SK-N-SH (cell line): Measurements from ENCODE around the gene ASB5. TPM values are rescaled to one million over a fixed set of nuclear protein-coding genes. Genes with fewer than 3 reads are reported as not detected.

ENCODE experiments used
- CTCF ChIA-PET: fragments of 300-600, 350-600 bp; formaldehyde crosslinking; extraction: SDS; loops from one replicate; lab custom pipeline; 2021; lab: Yijun Ruan, JAX
- POLR2A ChIA-PET: fragments of 350-600 bp; sonication (Branson Sonifier 250); formaldehyde crosslinking; extraction: SDS; loops from one replicate; lab custom pipeline; 2020; ENCODE audit warnings: antibody characterized with exemption, inconsistent platforms; lab: Yijun Ruan, JAX
- DNase-seq: peaks from one replicate; pipeline ENCODE4 v3.0.0; 2012
- H2AFZ ChIP-seq: fragments of 200-600 bp; sonication (generic); 2 replicates; pipeline ENCODE4 v1.8.1; 2016; ENCODE audit warnings: antibody characterized with exemption, mild to moderate bottlenecking, low read depth
- H3F3A ChIP-seq: fragments of 200-600 bp; sonication (generic); replicated peaks from 2 replicates; pipeline ENCODE3; 2016; ENCODE audit warnings: antibody characterized with exemption, mild to moderate bottlenecking; ENCODE audit not compliant: insufficient read depth
- H3K27ac ChIP-seq, 2 experiments: fragments of 200-500 bp in 1 of 2; fragments of 200-600 bp in 1 of 2; sonication (Bioruptor generic) in 1 of 2; sonication (generic), shearing (Covaris generic) in 1 of 2; 2 replicates each; pipeline versions ENCODE4 v1.5.1 to v1.6.1; 2014 to 2016; ENCODE audit warnings: low read depth in 2 of 2, inconsistent platforms in 1 of 2, low read length in 1 of 2, mild to moderate bottlenecking in 1 of 2, mixed read lengths in 1 of 2
- H3K27me3 ChIP-seq: fragments of 200-600 bp; sonication (generic), shearing (Covaris generic); 2 replicates; pipeline ENCODE4 v1.6.1; 2016; ENCODE audit warnings: mixed run types; ENCODE audit not compliant: insufficient read depth
- H3K36me3 ChIP-seq, 2 experiments: fragments of 200-500 bp in 1 of 2; fragments of 200-600 bp in 1 of 2; sonication (Bioruptor generic) in 1 of 2; sonication (generic) in 1 of 2; replicated peaks in 1 of 2; 2 replicates each; pipeline versions ENCODE3 to v1.5.1; 2014 to 2016; ENCODE audit warnings: low read length in 1 of 2, mild to moderate bottlenecking in 1 of 2; ENCODE audit not compliant: insufficient read depth in 2 of 2, control insufficient read depth in 1 of 2
- H3K4me1 ChIP-seq, 2 experiments: fragments of 200-500 bp in 1 of 2; fragments of 200-600 bp in 1 of 2; sonication (Bioruptor generic) in 1 of 2; sonication (generic), shearing (Covaris generic) in 1 of 2; 2 replicates each; pipeline versions ENCODE4 v1.5.1 to v1.6.1; 2014 to 2016; ENCODE audit warnings: low read depth in 1 of 2, low read length in 1 of 2, mixed run types in 1 of 2; ENCODE audit not compliant: insufficient read depth in 2 of 2, control insufficient read depth in 1 of 2
- H3K4me2 ChIP-seq: fragments of 200-600 bp; sonication (generic), shearing (Covaris generic); 2 replicates; pipeline ENCODE4 v1.6.1; 2017; ENCODE audit warnings: mixed run types
- H3K4me3 ChIP-seq, 2 experiments: fragments of 200-500 bp in 1 of 2; fragments of 200-600 bp in 1 of 2; sonication (Bioruptor generic) in 1 of 2; sonication (generic), shearing (Covaris generic) in 1 of 2; 2 replicates each; pipeline versions ENCODE4 v1.5.1 to v1.8.1; 2014 to 2016; ENCODE audit warnings: low read depth in 2 of 2, inconsistent platforms in 1 of 2, low read length in 1 of 2, mild to moderate bottlenecking in 1 of 2, mixed read lengths in 1 of 2, moderate library complexity in 1 of 2
- H3K79me2 ChIP-seq: fragments of 200-600 bp; sonication (generic); 2 replicates; pipeline ENCODE4 v1.8.1; 2017; ENCODE audit warnings: mild to moderate bottlenecking; ENCODE audit not compliant: insufficient read depth
- H3K9ac ChIP-seq: fragments of 200-600 bp; sonication (generic); 2 replicates; pipeline ENCODE4 v1.6.1; 2017; ENCODE audit warnings: mixed run types
- H3K9me2 ChIP-seq: fragments of 200-600 bp; sonication (generic); 2 replicates; pipeline ENCODE4 v1.6.1; 2017; ENCODE audit warnings: mixed run types
- H3K9me3 ChIP-seq: fragments of 200-600 bp; sonication (generic); 2 replicates; pipeline ENCODE4 v1.6.1; 2017; ENCODE audit warnings: mixed run types, mild to moderate bottlenecking, moderate library complexity
- H4K20me1 ChIP-seq: fragments of 200-600 bp; sonication (generic); 2 replicates; pipeline ENCODE4 v1.6.1; 2017; ENCODE audit warnings: mild to moderate bottlenecking, mixed run types; ENCODE audit not compliant: insufficient read depth
- ELF1 ChIP-seq: IDR thresholded peaks from 2 replicates; pipeline ENCODE4 v1.4.0; 2012
- EP300 ChIP-seq, 2 experiments: IDR thresholded peaks; 2 replicates each; pipeline versions ENCODE4 v1.4.0 to v1.6.1; 2012; ENCODE audit warnings: borderline replicate concordance in 1 of 2, low read depth in 1 of 2, low read length in 1 of 2
- EZH2phosphoT487 ChIP-seq: fragments of 200-600 bp; sonication (generic); IDR thresholded peaks from 2 replicates; pipeline ENCODE4 v1.6.1; 2017; ENCODE audit warnings: low read depth, mixed run types, mild to moderate bottlenecking, antibody characterized with exemption, moderate library complexity, borderline replicate concordance
- FOXJ3 ChIP-seq: sonication (generic); formaldehyde crosslinking; IDR thresholded peaks from 2 replicates; pipeline ENCODE4 v1.5.1; 2020; ENCODE audit warnings: mild to moderate bottlenecking, missing genetic modification reagents
- GABPA ChIP-seq: IDR thresholded peaks from 2 replicates; pipeline ENCODE4 v1.4.0; 2012; ENCODE audit warnings: low read depth, mild to moderate bottlenecking
- GATA2 ChIP-seq: sonication (generic); formaldehyde crosslinking; IDR thresholded peaks from 2 replicates; pipeline ENCODE4 v1.5.0; 2020; ENCODE audit warnings: mild to moderate bottlenecking, missing genetic modification reagents
- JUND ChIP-seq: IDR thresholded peaks from 2 replicates; pipeline ENCODE4 v1.4.0; 2012
- MEF2A ChIP-seq: IDR thresholded peaks from 2 replicates; pipeline ENCODE4 v1.4.0; 2012; ENCODE audit warnings: low read depth, borderline replicate concordance
- RAD21 ChIP-seq: IDR thresholded peaks from 2 replicates; pipeline ENCODE4 v1.6.1; 2012; ENCODE audit warnings: mild to moderate bottlenecking, low read length
- RCOR1 ChIP-seq: fragments of 150-350 bp; IDR thresholded peaks from 2 replicates; pipeline ENCODE4 v1.6.1; 2017; ENCODE audit warnings: antibody characterized with exemption, low read length
- RXRA ChIP-seq: IDR thresholded peaks from 2 replicates; pipeline ENCODE4 v1.4.0; 2012; ENCODE audit warnings: low read depth, mild to moderate bottlenecking, borderline replicate concordance
- SIN3A ChIP-seq: IDR thresholded peaks from 2 replicates; pipeline ENCODE4 v1.6.1; 2012; ENCODE audit warnings: low read depth, mild to moderate bottlenecking, low read length, moderate library complexity, borderline replicate concordance
- TCF12 ChIP-seq: IDR thresholded peaks from 2 replicates; pipeline ENCODE4 v1.4.0; 2012
- YY1 ChIP-seq: IDR thresholded peaks from 2 replicates; pipeline ENCODE4 v1.4.0; 2012; ENCODE audit warnings: low read depth, mild to moderate bottlenecking
- whole genome bisulfite sequencing: methylation state at CpG from one replicate; pipeline ENCODE4 v1.1.6; 2017; ENCODE audit warnings: low lambda C conversion rate; 5-methylcytosine and 5-hydroxymethylcytosine counted together
- polyA plus RNA-seq, 3 experiments: library from polyadenylated mRNA; depleted of rRNA; stranded (reverse); fragments of >200 nt; gene quantifications; 2 replicates each; pipeline ENCODE4 v1.2.3, GENCODE V29; 2012
- TF ChIP-seq, protein P1 (sequence below): IDR thresholded peaks from 2 replicates; pipeline ENCODE4 v1.6.1; 2012; ENCODE audit warnings: mild to moderate bottlenecking, low read depth, low read length, moderate library complexity
- TF ChIP-seq, protein P2 (sequence below): fragments of 150-350 bp; IDR thresholded peaks from 2 replicates; pipeline ENCODE4 v1.6.1; 2017; ENCODE audit warnings: antibody characterized with exemption, low read length, low read depth, borderline replicate concordance
- TF ChIP-seq, protein P3 (sequence below): IDR thresholded peaks from 2 replicates; pipeline ENCODE4; 2012
- TF ChIP-seq, protein P4 (sequence below): IDR thresholded peaks from 2 replicates; pipeline ENCODE4 v1.4.0; 2012; ENCODE audit warnings: low read depth, borderline replicate concordance

Gene ASB5
- polyA plus RNA-seq, 1 of the 3 experiments (the other 2 are of a cell fraction): 0.13 TPM

DNA sequence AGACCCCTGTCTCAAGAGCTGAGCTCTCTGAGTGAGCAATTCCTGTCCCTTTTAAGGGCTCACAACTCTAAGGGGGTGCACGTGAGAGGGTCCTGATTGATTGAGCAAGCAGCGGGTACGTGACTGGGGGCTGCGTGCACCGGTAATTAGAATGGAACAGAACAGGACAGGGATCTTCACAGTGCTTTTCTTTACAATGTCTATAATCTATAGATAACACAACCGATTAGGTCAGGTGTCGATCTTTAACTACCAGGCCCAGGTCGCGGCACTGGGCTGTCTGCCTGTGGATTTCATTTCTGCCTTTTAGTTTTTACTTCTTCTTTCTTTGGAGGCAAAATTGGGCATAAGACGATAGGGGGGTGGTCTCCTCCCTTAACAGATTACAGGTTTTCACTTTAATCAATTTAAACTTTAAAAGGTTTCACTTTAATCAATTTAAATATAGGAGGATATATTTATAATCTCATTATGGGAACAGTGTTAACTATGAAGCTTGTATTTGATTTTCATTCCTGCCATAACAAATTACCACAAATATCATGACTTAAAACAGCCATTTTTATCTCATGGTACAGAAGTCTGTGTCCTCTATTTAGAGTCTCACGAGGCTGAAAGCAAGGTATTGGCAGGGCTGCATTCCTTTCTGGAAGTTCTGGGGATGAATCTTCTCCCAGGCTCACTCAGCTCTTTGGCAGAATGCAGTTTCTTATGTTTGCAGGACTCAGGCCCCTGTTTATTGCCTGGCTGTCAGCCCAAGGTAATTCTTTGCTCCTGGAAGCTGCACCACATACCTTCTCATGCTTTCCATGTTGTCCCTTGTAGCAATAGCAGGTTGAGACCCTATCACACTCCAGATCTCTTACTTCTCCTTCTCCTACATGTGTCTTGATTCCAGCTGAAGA, 78.9 kb downstream of the ASB5 start:
- Histone ChIP-seq H3K9me3 (no peaks in the 10 kb centered on the region), H3K9ac (no peak overlapping the region), H3F3A (peaks cover 33% of the 10 kb centered on the region), H4K20me1 (no peaks in the 10 kb centered on the region), H3K79me2 (no peaks in the 10 kb centered on the region), H3K36me3 (no peaks in the 10 kb centered on the region), H3K4me3 (no peak overlapping the region), H3K27me3 (no peaks in the 10 kb centered on the region), H3K9me2 (no peaks in the 10 kb centered on the region), H2AFZ (no peak overlapping the region), H3K4me1 (peaks cover 7 to 18% of the 10 kb centered on the region in 2 experiments; a peak in 3 of 4 replicates), H3K4me2 (no peak overlapping the region), H3K27ac (peak overlapping the region in 1 of 2 experiments; percentile 60; a peak in 2 of 4 replicates)
- CTCF ChIA-PET: interaction anchor here (0.8 kb wide), 1 partner anchor 66 kb away, joined by 3 read pairs; no protein-coding TSS in a partner anchor
- TF ChIP-seq GATA2 (CRISPR knock-in tag) (0 out of 2 replicates have a peak, but pooled peaks have one; percentile 17), YY1 (no peak)
- no peak for DNase-seq
- POLR2A ChIA-PET: no interaction called here
- 73% methylated on average over 11 of the region's 11 CpGs for WGBS

DNA sequence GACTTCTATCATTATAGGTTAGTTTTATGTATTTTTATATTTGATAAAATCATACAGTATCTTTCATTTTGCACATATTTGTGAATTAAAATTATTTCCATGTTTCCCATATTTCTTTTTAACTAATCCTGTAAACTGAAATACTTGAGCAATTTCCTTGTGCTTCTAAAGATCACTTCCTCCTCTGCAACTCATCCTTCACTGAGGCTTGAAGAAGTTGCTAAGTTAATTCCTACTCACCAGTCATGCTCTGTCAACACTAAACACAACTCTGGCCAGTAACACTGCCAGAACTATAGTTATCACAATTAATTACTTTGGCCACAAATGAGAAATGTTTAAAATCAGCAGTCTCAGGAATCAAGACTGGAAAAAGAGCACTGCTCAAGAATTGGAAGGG, 80.4 kb downstream of the ASB5 start:
- H3K4me2 ChIP-seq: no peak overlapping the region
- H3K9ac ChIP-seq: no peak overlapping the region
- no peaks in the 10 kb centered on the region for H3K9me3 ChIP-seq
- H3K79me2 ChIP-seq: no peaks in the 10 kb centered on the region
- H3K36me3 ChIP-seq: no peaks in the 10 kb centered on the region
- H3K27ac ChIP-seq: no peak overlapping the region; a peak in 1 of 4 replicates
- H3K4me1 ChIP-seq: peaks cover 7 to 18% of the 10 kb centered on the region in 2 experiments; a peak in 3 of 4 replicates
- TF ChIP-seq ELF1 (no peak), RXRA (no peak), RCOR1 (no peak), TCF12 (no peak), JUND (no peak), SIN3A (no peak), YY1 (no peak), EZH2phosphoT487 (no peak), GATA2 (CRISPR knock-in tag) (no peak), EP300 (IDR thresholded peaks at IDR 0.05; ENCODE audit: borderline replicate concordance in 1 of 2, low read depth in 1 of 2, low read length in 1 of 2) (no peak), RAD21 (no peak), FOXJ3 (CRISPR knock-in tag) (no peak), MEF2A (no peak), GABPA (no peak)
- TF ChIP-seq, protein P1, sequence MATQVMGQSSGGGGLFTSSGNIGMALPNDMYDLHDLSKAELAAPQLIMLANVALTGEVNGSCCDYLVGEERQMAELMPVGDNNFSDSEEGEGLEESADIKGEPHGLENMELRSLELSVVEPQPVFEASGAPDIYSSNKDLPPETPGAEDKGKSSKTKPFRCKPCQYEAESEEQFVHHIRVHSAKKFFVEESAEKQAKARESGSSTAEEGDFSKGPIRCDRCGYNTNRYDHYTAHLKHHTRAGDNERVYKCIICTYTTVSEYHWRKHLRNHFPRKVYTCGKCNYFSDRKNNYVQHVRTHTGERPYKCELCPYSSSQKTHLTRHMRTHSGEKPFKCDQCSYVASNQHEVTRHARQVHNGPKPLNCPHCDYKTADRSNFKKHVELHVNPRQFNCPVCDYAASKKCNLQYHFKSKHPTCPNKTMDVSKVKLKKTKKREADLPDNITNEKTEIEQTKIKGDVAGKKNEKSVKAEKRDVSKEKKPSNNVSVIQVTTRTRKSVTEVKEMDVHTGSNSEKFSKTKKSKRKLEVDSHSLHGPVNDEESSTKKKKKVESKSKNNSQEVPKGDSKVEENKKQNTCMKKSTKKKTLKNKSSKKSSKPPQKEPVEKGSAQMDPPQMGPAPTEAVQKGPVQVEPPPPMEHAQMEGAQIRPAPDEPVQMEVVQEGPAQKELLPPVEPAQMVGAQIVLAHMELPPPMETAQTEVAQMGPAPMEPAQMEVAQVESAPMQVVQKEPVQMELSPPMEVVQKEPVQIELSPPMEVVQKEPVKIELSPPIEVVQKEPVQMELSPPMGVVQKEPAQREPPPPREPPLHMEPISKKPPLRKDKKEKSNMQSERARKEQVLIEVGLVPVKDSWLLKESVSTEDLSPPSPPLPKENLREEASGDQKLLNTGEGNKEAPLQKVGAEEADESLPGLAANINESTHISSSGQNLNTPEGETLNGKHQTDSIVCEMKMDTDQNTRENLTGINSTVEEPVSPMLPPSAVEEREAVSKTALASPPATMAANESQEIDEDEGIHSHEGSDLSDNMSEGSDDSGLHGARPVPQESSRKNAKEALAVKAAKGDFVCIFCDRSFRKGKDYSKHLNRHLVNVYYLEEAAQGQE: no peak
- TF ChIP-seq, protein P2, sequence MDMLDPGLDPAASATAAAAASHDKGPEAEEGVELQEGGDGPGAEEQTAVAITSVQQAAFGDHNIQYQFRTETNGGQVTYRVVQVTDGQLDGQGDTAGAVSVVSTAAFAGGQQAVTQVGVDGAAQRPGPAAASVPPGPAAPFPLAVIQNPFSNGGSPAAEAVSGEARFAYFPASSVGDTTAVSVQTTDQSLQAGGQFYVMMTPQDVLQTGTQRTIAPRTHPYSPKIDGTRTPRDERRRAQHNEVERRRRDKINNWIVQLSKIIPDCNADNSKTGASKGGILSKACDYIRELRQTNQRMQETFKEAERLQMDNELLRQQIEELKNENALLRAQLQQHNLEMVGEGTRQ: no peak
- TF ChIP-seq, protein P3, sequence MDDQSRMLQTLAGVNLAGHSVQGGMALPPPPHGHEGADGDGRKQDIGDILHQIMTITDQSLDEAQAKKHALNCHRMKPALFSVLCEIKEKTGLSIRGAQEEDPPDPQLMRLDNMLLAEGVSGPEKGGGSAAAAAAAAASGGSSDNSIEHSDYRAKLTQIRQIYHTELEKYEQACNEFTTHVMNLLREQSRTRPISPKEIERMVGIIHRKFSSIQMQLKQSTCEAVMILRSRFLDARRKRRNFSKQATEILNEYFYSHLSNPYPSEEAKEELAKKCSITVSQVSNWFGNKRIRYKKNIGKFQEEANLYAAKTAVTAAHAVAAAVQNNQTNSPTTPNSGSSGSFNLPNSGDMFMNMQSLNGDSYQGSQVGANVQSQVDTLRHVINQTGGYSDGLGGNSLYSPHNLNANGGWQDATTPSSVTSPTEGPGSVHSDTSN: no peak
- TF ChIP-seq, protein P4, sequence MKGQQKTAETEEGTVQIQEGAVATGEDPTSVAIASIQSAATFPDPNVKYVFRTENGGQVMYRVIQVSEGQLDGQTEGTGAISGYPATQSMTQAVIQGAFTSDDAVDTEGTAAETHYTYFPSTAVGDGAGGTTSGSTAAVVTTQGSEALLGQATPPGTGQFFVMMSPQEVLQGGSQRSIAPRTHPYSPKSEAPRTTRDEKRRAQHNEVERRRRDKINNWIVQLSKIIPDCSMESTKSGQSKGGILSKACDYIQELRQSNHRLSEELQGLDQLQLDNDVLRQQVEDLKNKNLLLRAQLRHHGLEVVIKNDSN: no peak
- no peaks in the 10 kb centered on the region for H4K20me1 ChIP-seq
- ChIA-PET POLR2A (no interaction called here), CTCF (no interaction called here)
- no peak for DNase-seq
- peaks cover 20% of the 10 kb centered on the region for H3F3A ChIP-seq
- H3K27me3 ChIP-seq: no peaks in the 10 kb centered on the region
- H3K9me2 ChIP-seq: no peaks in the 10 kb centered on the region
- H2AFZ ChIP-seq: no peak overlapping the region
- H3K4me3 ChIP-seq: no peak overlapping the region
